Loucy (cell line): Measurements from ENCODE around the gene NAV2.

Source experiments
- EZH2phosphoT487 ChIP-seq: fragments of 200-600 bp; IDR thresholded peaks from 2 replicates; pipeline ENCODE4 v1.6.1; 2018; ENCODE audit warnings: antibody characterized with exemption, mild to moderate bottlenecking, moderate library complexity, borderline replicate concordance
- TF ChIP-seq, protein P1 (sequence below): fragments of 200-600 bp; sonication (generic); conservative IDR thresholded peaks from 2 replicates; pipeline ENCODE4 v1.5.1; 2014; ENCODE audit warnings: mild to moderate bottlenecking, antibody characterized with exemption, low read length

DNA sequence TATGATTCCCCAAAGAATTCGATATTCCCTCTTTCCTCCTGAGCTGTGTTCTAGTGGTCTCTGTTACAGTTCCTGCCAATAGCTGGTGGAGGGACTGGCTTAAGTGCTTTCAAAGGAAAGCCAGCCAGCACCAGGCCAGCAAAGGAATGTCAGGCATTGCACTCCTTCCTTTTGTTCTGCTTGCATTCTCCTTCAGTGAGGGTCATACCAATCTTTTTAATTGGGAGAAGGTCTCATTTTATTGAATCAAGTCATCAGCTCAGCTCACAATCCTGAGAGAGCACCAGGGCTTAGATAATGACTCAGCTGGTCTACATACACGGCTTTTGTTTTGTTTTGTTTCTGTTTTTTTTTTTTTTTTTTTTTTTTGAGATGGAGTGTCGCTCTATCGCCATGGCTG lies 222.9 kb downstream of the NAV2 start:
- TF ChIP-seq, protein P1, sequence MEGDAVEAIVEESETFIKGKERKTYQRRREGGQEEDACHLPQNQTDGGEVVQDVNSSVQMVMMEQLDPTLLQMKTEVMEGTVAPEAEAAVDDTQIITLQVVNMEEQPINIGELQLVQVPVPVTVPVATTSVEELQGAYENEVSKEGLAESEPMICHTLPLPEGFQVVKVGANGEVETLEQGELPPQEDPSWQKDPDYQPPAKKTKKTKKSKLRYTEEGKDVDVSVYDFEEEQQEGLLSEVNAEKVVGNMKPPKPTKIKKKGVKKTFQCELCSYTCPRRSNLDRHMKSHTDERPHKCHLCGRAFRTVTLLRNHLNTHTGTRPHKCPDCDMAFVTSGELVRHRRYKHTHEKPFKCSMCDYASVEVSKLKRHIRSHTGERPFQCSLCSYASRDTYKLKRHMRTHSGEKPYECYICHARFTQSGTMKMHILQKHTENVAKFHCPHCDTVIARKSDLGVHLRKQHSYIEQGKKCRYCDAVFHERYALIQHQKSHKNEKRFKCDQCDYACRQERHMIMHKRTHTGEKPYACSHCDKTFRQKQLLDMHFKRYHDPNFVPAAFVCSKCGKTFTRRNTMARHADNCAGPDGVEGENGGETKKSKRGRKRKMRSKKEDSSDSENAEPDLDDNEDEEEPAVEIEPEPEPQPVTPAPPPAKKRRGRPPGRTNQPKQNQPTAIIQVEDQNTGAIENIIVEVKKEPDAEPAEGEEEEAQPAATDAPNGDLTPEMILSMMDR: no peak
- TF ChIP-seq EZH2phosphoT487: no peak
